T-helper 1 cell treated with Interleukin-12 subunit alpha and Interleukin-12 subunit beta and Interleukin-4 antibody, amounts not matched to agents 30 ng/mL and 1 ng/mL, for 36 hours (primary cell): ENCODE measurements around the gene BRD2. TPM values are rescaled to one million over a fixed set of nuclear protein-coding genes. Genes with fewer than 3 reads are reported as not detected.

ENCODE experiments used
- intact Hi-C: fragments of 100-400 bp; cut with micrococcal nuclease; formaldehyde crosslinking; loops from one replicate; pipeline ENCODE4 v1.15.1; 2024
- total RNA-seq: library from RNA; stranded (reverse); gene quantifications from 2 replicates; pipeline ENCODE4 v1.2.3, GENCODE V29; 2022

Gene BRD2
- total RNA-seq, 1 donor from 2014 or later = 313 TPM

DNA sequence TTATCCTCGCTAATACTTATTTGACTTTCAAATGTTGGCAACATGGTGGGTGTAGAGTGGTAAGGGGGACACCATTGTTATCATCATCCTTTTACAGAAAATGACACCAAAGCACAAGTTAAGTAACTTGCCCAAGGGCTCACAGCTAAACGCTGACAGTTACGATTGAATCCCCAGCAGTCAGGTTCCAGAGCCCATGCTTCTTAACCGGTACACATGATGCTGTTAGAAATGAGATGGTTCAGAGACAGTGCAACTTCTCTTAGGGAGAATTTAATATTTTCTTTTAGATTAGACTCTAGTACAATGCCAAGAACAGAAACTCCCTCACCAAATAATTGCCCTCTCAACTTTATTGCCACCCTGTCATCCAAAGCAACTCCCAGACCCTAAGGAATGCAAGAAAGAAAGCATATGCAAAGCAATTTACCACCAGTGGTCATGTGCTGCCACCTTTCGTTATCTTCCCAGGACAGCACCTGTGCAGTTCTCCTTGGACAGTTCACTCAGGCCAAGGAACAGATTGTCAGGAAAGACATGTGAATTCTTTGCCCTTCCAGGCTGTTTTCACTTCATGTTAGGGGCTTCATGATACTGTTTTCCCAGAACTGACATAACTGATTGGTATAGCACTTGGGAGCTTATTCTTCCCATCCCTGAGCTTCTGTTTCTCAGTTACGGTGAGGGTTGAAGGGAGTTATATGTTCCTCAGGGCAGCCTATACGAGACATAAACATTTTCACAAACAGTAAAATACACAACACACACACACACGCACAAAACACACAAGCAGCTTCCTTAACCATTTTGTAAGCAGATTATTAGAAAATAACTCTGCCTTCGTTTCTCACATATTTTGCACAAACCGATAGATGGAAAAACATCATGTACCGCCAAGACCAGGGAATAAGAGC, 20.6 kb upstream of the BRD2 start:
- intact Hi-C loops = no loop called here

DNA sequence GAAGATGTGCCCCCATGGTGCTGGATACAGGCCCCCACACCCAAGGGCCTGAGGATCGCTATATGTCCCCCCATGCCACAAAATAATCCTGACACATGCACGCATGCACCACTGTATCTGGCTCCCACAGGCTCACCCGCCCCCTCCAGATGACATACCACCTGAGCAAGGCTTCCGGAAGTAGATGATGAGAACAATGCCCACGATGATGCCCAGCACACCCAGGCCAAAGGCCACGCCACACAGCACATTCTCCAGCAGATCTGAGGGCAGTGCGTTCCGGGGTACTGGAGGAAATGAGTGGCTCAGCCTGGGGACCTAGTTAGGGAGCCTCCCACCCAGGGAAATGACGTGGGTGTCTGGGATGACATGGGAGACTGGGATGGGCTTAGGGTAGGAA, 19.3 kb upstream of the BRD2 start:
- intact Hi-C loops = no loop called here

DNA sequence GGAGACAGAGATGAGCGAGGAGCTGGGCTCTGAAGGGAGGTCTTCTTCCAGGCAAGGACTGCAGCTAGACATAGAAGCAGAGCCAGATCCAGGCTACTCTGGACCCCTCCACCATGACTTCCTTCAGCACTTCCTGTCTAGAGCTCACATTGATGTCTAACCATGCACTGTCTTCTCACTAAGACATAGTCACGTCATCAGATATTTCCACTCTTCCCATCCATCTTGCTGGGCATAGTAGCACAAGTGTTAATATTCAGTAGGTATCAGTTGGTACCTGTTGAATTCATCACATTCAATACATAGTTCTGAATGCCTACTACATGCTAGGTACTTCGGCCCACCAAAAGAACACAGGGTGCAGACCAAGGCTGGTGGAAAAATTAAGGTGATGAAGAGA, 18.4 kb upstream of the BRD2 start:
- intact Hi-C loops = no loop called here

DNA sequence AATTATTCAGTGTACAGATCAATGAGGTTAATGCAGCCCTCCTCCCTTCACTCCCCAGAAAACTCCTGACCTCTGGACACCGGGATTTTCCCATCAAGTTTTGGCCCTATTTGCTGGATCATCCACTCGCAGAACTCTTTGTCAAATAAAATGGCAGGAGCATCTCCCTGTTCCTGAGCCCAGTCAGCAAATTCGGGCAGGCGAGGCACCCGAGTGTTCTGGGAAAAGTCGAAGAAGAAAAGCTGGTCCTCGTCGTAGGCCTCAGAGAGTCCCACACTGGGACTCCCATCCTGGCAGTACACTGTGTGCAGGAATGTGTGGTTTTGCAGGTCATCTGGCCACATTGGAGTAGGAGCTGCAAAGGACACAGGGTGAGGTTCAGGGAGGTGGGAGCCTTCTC, 17.9 kb upstream of the BRD2 start:
- intact Hi-C loops = no loop called here

DNA sequence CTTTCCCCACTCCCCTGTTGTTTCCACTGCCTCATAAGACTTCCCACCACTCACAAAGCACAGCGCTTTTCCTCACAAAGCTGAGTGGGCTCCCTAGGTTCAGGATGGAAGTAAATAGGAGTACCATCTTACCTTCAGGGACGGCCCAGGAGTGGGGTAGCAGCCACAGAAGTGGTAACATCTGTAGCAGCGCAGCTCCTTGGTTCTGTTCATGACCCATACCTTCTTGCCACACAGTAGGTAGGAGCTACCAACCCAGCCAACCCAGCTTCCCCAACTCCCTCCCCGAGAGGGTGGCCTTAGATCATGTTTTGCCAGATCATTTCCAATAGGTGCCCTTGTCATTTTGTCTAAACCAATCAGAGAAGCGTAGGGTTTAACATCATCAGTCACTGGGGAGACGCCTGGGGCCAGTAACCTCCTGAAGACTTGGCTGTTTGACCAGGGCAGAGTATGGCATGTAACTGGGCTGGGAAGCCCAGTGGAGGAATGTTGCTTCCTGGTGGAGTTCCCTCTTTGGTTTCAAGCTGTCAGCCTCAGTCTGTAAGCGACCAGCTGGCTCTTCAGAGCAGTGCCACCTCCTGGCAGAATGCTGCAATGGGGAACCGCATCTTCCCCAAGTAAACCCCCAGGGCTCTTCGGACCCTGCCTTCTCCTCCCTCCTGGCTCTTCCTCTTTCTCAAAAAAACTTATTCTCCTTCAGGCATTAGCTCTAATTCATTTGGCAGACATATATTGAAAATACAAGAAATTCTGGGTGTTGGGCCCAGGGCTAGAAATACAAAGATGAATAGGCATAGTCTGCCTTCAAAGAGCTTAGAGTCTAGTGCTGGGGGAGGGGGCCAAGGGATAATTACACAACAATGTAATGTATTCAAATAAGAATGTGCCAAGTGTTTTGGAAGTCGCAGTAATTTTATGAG, 15.3 kb upstream of the BRD2 start, which contains the start of gene HLA-DMA:
HLA-DMA (minus strand) TSS at position 281 of the 923 bp plus-strand sequence; CDS start at position 220, 61 bp downstream.
- intact Hi-C loops = loop anchor here (1.0 kb wide), 7 partner anchors 12 to 115 kb away; partner anchors contain the start of genes HLA-DMB and TAP2

DNA sequence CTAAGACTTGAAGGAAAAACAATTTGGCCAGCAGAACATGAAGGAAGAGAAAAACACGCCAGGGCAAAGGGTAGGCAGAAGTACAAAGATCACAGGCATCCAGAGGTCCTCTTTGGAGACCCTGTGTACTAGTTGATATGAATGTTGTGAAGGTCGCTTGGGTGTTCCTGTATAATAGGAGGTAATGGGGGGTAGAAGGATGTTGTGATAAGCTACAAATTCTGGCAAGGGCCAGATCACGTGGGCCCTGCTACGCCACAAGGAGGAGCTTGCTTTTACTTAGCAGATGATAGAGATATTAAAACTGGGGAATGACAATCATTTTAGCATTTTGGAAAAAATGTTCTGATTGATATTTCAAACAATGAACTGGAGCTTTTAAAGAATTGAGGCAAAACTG, 14.6 kb upstream of the BRD2 start:
- intact Hi-C loops = loop anchor here (1.0 kb wide), 7 partner anchors 12 to 115 kb away; partner anchors contain the start of genes HLA-DMB and TAP2

DNA sequence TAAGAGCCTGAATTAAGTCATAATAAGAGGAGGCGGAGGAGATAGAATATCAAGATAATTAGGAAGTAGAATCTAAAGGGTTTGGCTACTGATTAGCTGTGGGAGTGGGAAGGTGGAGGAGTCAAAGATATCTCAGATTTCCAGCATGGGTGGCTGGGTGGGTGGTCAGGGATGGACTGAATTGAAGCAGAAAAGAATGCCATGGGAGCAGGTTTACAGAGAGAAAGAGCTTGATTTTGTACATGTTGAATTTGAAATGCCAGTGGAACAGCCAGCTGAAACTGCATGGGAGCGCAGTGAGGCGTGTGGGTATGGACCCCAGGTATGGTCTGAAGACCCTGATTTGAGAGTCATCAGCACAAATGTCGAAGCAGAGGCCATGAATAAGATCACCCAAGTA, 14.1 kb upstream of the BRD2 start:
- intact Hi-C loops = no loop called here

DNA sequence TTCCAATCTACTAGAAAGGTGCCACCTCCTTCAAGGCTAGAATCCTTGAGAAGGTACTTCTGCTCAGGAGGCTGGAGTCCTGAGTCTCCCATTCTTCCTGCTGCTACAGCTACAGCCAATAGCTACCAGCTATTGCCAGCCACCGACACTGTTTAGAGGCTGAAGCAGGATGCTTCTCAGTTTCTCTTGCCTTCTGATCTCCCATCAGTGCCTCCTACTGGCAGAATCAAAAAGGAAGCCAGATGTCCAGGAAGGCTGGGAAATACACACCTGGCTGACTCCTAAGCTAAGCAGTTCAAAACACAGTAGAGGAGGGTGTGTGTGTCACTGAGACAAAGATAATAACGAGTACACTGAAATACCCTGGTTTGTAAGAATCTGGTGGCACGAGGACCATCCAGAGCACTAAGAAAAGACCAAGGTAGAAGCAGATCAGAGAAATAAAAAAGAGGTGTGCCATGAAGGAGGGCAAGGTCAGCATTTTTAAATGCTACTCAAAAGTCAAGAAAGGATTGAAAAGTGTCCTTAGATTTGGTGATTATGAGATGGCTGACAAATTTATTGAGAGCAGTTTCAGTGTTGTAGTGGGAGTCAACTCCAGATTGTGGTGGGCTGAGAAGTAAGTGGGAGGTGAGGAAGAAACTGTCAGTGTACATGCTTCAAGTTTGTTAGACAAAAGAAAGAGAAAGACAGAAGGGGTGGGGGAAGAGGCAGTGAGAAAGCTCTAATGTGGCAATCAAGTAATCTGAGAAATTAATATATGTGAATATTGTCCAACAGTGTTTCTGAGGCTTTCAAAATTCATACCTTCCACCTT, 13.2 kb upstream of the BRD2 start:
- intact Hi-C loops = no loop called here

DNA sequence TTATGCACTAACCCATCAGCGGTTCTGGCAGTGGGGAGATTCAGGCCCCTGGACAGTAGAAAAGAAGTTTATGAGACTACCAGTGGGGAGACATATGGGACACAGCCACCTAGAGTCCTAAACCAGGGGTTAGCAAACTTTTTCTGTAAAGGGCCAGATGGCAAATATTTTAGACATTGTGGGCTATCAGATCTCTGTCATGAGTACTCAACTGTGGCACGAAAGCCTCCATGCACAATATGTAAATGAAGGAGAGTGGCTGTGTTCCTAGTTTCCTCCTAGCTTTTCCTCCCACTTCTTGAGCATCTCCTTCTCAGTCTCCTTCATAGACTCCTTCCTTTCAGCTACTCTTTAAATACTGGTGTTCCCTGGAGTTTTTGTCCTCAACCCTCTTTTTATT, 12.2 kb upstream of the BRD2 start:
- intact Hi-C loops = no loop called here

DNA sequence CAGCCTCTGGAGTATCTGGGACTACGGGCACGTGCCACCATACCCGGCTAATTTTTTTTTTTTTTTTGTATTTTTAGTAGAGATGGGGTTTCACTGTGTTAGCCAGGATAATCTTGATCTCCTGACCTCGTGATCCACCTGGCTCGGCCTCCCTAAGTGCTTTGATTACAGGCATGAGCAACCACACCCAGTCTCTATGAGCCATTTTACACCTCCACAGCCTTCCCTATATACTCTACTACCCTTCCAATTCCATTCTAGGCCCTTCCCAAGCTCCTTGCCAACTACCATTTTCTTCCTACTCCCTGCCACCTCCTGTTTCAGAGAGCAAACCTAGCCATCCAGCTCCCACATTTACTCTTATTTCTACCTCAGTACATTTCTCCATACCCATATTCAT, 7.8 kb upstream of the BRD2 start:
- intact Hi-C loops = no loop called here

DNA sequence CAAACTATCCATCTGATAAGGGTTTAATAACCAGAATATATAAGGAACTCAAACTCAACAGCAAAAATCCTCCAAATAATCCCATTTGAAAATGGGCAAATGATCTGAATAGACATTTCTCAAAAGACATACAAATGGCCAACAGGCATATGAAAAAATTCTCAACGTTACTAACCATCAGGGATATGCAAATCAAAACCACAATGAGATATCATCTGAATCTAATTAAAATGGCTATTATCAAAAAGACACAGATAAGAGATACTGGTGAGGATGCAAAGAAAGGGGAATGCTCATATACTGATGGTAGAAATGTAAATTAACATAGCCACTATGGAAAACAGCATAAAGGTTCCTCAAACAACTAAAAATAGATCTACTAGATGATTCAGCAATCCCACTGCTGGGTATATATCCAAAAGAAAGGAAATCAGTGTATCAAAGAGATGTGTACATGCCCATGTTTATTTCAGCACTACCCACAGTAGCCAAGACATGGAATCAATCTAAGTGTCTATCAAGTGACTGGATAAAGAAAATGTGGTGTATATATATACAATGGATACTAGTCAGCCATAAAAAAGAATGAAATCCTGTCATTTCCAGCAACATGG, 6.1 kb upstream of the BRD2 start:
- intact Hi-C loops = no loop called here

DNA sequence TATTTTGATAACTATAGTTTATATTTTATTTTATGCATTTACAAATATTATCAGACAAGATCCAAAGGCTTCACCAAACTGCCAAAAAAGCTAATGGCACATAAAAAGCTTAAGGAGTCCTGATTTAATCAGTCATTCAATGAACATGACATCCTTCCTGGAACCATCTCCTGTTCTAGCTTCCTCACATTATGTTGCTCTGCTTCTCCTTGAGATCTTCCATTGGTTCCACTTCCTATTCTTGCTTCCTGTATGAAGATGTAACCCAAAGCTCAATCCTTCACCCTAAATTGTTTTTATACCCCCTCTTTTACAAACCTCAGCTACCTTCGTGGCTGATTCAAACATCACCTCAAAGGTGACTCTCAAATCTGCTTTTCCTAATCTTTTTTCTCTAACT, 4.5 kb upstream of the BRD2 start:
- intact Hi-C loops = no loop called here

DNA sequence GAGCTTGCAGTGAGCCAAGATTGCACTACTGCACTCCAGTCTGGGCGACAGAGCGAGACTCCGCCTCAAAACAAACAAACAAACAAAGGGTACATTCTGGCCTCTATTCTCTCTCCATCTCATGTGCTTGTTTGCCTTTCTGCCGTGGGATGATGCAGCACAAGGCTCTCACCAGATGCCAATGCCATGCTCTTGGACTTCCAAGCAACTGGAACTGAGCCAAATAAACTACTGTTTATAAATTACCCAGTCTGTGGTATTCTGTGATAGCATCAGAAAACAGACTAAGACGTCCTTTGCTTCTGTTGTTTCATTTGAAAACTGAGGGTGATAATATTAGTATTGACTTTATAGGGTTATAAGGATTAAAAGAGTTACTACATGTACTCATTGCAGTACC, 3.6 kb upstream of the BRD2 start:
- intact Hi-C loops = loop anchor here (5.0 kb wide), 1 partner anchor 1562 kb away; the partner anchor contains the start of gene MICA

DNA sequence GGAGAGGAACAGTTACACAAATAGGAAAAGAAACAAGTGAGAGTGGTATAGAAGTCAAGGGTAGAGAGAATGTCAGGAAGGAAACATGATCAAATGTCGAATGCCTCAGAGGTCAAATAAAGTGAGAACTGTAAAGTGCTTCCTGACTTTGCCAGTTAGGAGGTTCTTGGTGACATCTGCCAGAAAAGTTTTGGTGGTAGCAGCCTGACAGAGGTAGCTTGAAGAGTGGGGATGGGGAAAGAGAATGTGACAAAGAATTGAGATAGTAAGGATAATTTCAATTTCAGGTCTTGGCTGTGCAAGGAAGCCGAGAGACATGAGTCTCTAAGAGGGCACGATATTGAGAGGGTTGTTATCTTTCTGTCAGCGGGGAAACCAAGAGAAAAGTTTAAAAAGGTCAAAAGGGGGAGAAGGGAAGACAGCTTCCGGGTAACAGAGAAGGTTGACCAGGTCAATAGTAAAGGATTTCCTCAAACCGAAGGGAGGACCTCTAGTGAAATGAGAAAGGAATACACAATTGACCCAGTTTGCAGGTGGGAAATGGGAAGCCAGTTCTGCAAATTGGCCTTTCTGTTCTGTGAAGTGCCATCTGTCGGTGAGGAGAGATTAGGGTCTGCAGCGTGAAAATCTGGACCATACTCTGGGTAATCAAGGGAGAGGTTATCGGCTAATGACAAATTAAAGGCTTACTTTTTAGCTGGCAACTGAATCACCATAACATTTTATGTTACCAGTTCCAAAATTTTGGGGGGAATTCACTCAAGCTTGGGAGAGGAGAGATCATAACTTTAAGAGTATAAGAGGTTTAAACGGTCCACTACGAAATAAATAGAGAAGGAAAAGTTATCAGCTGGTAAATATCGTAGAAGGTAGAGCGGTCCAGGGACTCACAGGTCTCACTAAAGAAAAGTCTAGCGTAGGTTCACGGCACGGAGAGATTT, 973 bp upstream of the BRD2 start:
- intact Hi-C loops = loop anchor here (1.0 to 5.0 kb wide), 9 partner anchors 14 to 1565 kb away; partner anchors contain the start of genes HLA-DMA, HLA-DMB, MICA and RNF5

DNA sequence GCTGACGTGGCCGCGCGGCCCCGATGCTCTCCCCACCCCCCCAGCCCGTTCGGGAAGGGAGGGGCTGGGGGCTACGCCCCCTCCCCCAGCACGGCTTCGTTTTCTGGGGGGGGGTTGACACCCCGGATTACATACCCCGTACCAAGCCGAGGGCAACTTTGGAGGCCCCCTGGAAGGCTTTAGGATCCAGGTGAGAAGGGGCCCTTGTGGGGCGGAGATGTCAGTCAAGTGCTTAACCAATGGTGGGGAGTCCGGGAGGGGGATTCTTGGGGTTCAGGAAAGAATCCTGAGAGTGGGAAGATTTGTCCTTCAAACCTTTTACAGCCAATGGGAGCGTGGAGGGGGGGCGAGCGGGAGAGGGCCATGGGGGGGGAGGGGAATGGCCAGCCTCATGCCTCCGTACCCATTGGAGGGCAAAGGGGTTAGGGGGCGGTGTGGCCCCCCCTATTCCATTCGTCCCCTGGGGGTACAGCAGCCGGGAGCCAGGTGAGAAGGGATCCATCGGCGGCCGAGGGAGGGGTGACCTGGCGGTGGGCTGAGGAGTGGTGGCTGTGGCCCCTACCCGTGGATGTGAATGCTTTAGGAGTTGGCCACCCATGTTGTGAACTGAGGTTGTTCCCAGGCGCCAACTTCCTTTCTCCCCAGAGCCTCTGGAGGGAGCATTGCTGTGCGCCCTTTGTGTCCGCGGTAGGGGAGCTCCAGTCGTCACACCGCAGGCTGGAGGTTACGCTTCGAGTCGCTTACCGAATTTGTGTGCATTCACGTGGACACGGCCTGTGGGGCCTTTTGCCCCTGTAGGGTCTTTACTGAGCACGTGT, 682 bp downstream of the BRD2 start:
- intact Hi-C loops = loop anchor here (1.0 to 5.0 kb wide), 3 partner anchors 774 to 1567 kb away; partner anchors contain the start of genes MICA and RNF5

DNA sequence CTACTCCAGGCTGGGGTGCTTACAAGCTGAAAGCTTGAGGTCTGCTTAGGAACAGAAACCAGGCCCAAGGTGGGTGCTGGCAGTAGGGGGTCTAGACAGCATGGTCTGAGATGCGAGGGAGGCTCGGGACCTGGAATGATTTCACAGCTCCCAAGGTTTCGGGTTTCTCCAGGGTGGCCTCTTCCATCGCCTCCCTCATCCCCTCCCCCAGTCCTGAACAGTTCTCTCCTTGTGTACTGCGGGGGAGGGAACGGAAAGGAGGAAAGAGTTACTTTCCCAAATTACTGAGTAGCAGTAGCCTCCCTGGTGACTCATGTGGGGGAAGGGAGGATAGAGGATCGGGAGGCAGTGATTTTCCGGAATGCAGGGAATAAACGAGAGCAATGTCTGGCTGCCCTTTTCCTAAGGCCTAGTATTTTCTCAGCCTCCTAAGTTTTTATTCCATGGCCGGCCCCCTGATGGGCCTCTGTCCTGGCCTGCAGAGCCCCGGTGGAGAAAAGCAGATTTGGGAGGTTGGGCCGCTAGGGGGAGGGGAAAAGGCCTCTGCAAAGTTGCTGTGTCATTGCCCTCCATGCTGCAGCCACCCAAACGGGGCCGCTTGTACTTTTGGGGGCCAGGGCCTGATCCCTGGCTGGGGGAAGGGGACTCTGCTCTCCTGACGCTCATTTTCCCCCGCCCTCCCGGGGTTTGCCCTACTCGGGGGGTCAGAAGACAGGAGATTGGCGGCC, 1.5 kb downstream of the BRD2 start:
- intact Hi-C loops = loop anchor here (1.0 to 10.0 kb wide), 6 partner anchors 345 to 1568 kb away; partner anchors contain the start of genes ATF6B, MICA, MICB and NELFE
